Lower leg skin (tissue), 3 donors: ENCODE measurements around the gene VTI1A.

Source experiments
- CTCF ChIP-seq, 3 donors: fragments of 450-650 bp; IDR thresholded peaks; one replicate each; pipeline ENCODE4 v1.5.1; 2016; ENCODE audit warnings: antibody characterized with exemption in 3 of 3, mild to moderate bottlenecking in 3 of 3, moderate library complexity in 2 of 3
- POLR2A ChIP-seq, 2 donors: fragments of 450-650 bp; IDR thresholded peaks; one replicate each; pipeline ENCODE4 v1.6.1; 2016 to 2017; ENCODE audit warnings: antibody characterized with exemption in 2 of 2, mild to moderate bottlenecking in 1 of 2, moderate library complexity in 1 of 2

DNA sequence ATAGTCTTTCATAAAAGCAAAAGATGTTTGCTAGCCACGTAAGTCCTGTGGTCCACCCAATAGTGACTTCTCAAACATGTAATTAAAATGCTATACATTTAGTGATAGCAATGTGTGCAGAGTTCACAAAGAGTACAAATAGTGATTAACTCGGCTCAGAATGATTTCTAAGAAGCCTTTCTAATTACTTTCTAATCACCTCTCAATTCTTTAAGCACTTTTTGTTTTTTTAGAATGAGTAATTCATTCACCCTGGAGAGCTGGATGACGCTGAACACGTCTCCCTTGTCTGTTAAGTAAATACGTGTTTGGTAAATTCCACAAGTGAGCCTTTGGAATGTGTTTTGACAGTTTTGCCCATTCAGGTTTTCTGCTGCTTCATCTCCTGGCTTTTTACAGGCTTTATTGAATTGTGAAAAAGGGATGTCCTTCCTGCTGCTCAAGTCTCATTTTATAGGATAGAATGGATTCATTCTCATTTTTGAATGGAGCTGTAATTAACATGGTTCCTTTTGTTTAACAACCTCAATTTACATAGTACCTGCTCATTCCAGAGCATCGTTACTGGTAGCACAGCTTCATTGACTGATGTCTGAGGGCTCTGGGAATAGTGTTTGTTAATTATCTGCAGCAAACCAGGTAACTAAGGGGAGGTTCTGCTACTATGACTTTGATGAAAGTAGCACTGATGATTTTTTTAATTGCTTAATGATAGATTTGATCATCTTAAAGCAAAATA is 212.1 kb downstream of the VTI1A start:
- TF ChIP-seq CTCF (IDR thresholded peaks at IDR 0.05) (no peak), POLR2A (IDR thresholded peaks at IDR 0.05) (no peak)
